Activated T-cell treated with anti-CD3 and anti-CD28 coated beads, Interleukin-2, amount 50 U/mL, for 72 hours (primary cell): ENCODE data around the gene KBTBD13. TPM values are rescaled to one million over a fixed set of nuclear protein-coding genes. Genes with fewer than 3 reads are reported as not detected.
A peak's percentile ranks its signal among the peaks of the same experiment; 100 is the strongest.

Source experiments
- ATAC-seq, 2 donors: fragments of 150-1000 bp; cut with Tn5 transposase; replicated peaks in 1 of 2; 2 replicates each; pipeline ENCODE4 v1.10.0; 2021; ENCODE audit warnings: moderate library complexity in 2 of 2, mild to moderate bottlenecking in 1 of 2
- DNase-seq, 2 donors: peaks; one replicate each; pipeline ENCODE4 v3.0.0; 2021 to 2022; ENCODE audit warnings: mixed read lengths in 1 of 2
- H3K27ac Mint-ChIP-seq: one replicate; pipeline ENCODE4 v1.8.0; 2022; ENCODE audit warnings: mild to moderate bottlenecking, moderate library complexity, mixed read lengths
- H3K27me3 Mint-ChIP-seq: one replicate; pipeline ENCODE4 v1.8.0; 2022; ENCODE audit warnings: low read depth, mixed read lengths
- H3K36me3 Mint-ChIP-seq, 2 donors: one replicate each; pipeline ENCODE4 v1.8.0; 2022; ENCODE audit warnings: mixed read lengths in 2 of 2, mild to moderate bottlenecking in 1 of 2; ENCODE audit not compliant: insufficient read depth in 2 of 2
- H3K4me1 Mint-ChIP-seq: one replicate; pipeline ENCODE4 v1.8.0; 2022; ENCODE audit warnings: low read depth, mixed read lengths
- H3K4me3 Mint-ChIP-seq, 2 donors: one replicate each; pipeline ENCODE4 v1.8.0; 2022; ENCODE audit warnings: mild to moderate bottlenecking in 2 of 2, mixed read lengths in 2 of 2, moderate library complexity in 2 of 2
- H3K9me3 Mint-ChIP-seq, 2 donors: one replicate each; pipeline ENCODE4 v1.8.0; 2022; ENCODE audit warnings: mixed read lengths in 2 of 2
- total RNA-seq, 2 donors: library from RNA; stranded (reverse); gene quantifications; one replicate each; pipeline ENCODE4 v1.2.3, GENCODE V29; 2022

KBTBD13 gene
- total RNA-seq, 2 donors from 2014 or later = not detected

GRCh38 chr15:65101411-65101890, 24.9 kb downstream of the KBTBD13 start:
- H3K36me3 Mint-ChIP-seq = peaks cover 3 to 7% of the 10 kb centered on the region in 2 donors
- peak; percentile 55 to 61 for DNase-seq
- H3K4me1 Mint-ChIP-seq = peaks cover 8% of the 10 kb centered on the region
- no peak for ATAC-seq
- H3K9me3 Mint-ChIP-seq = no peaks in the 10 kb centered on the region
- H3K27ac Mint-ChIP-seq = no peak overlapping the region
- no peak overlapping the region for H3K4me3 Mint-ChIP-seq
- no peaks in the 10 kb centered on the region for H3K27me3 Mint-ChIP-seq

- Mint-ChIP-seq H3K27me3 (no peaks in the 10 kb centered on the region), H3K9me3 (no peaks in the 10 kb centered on the region), H3K36me3 (peaks cover 3 to 7% of the 10 kb centered on the region in 2 donors), H3K27ac (no peak overlapping the region), H3K4me3 (no peak overlapping the region), H3K4me1 (peaks cover 8% of the 10 kb centered on the region)
- ATAC-seq (no peak), DNase-seq (no peak)
Measured at GRCh38 chr15:65101891-65102708, 25.6 kb downstream of the KBTBD13 start.

- DNase-seq (no peak), ATAC-seq (no peak)
- Mint-ChIP-seq H3K27ac (no peak overlapping the region), H3K4me3 (no peak overlapping the region), H3K36me3 (peaks cover 3 to 7% of the 10 kb centered on the region in 2 donors), H3K9me3 (no peaks in the 10 kb centered on the region), H3K27me3 (no peaks in the 10 kb centered on the region), H3K4me1 (peaks cover 8% of the 10 kb centered on the region)
Measured at GRCh38 chr15:65102912-65103311, 26.4 kb downstream of the KBTBD13 start.

- Mint-ChIP-seq H3K27me3 (no peaks in the 10 kb centered on the region), H3K27ac (no peak overlapping the region), H3K36me3 (peaks cover 3 to 9% of the 10 kb centered on the region in 2 donors), H3K4me1 (peaks cover 8% of the 10 kb centered on the region), H3K4me3 (no peak overlapping the region), H3K9me3 (no peaks in the 10 kb centered on the region)
- DNase-seq (no peak), ATAC-seq (no peak)
Measured at GRCh38 chr15:65105038-65105437, 28.5 kb downstream of the KBTBD13 start.

GRCh38 chr15:65106011-65106590, 29.6 kb downstream of the KBTBD13 start:
- DNase-seq (no peak), ATAC-seq (peak in 1 of 2 donors; percentile 19)
- Mint-ChIP-seq H3K27ac (peak overlapping the region; percentile 82), H3K4me1 (peaks cover 8% of the 10 kb centered on the region), H3K27me3 (no peaks in the 10 kb centered on the region), H3K9me3 (no peaks in the 10 kb centered on the region), H3K4me3 (no peak overlapping the region), H3K36me3 (peaks cover 3 to 9% of the 10 kb centered on the region in 2 donors)

GRCh38 chr15:65110676-65111292, 34.2 kb downstream of the KBTBD13 start:
- no peak for ATAC-seq
- H3K9me3 Mint-ChIP-seq = no peaks in the 10 kb centered on the region
- H3K27me3 Mint-ChIP-seq = no peaks in the 10 kb centered on the region
- H3K36me3 Mint-ChIP-seq = peaks cover 0 to 13% of the 10 kb centered on the region in 2 donors
- no peak overlapping the region for H3K4me3 Mint-ChIP-seq
- no peak overlapping the region for H3K27ac Mint-ChIP-seq
- DNase-seq = no peak
- H3K4me1 Mint-ChIP-seq = peaks cover 6% of the 10 kb centered on the region

GRCh38 chr15:65115086-65115485, 38.5 kb downstream of the KBTBD13 start, which contains the start of gene UBAP1L:
TSS of gene UBAP1L (minus strand) at chr15:65115200. CDS start at chr15:65106215, 8,985 bp downstream.
- Mint-ChIP-seq H3K9me3 (no peaks in the 10 kb centered on the region), H3K27ac (no peak within 1 kb of the TSS), H3K27me3 (no peaks in the 10 kb centered on the region), H3K36me3 (peaks cover 5 to 24% of the 10 kb centered on the region in 2 donors), H3K4me1 (no peaks in the 10 kb centered on the region), H3K4me3 (no peak within 1 kb of the TSS)
- no peak for ATAC-seq
- DNase-seq = no peak

GRCh38 chr15:65115542-65115941, 39.0 kb downstream of the KBTBD13 start:
- Mint-ChIP-seq H3K9me3 (no peaks in the 10 kb centered on the region), H3K36me3 (peaks cover 5 to 24% of the 10 kb centered on the region in 2 donors), H3K27me3 (no peaks in the 10 kb centered on the region), H3K4me3 (no peak overlapping the region), H3K4me1 (no peaks in the 10 kb centered on the region), H3K27ac (no peak overlapping the region)
- DNase-seq = no peak
- ATAC-seq = no peak

Other genes with a start within 250 kb of the KBTBD13 start
- gene PLEKHO2, start 234.8 kb upstream of the KBTBD13 start, total RNA-seq = 10 to 100 TPM; 14.3 to 15.3 TPM
- 1 to 10 TPM; 7.2 to 8.4 TPM for gene ANKDD1A, start 164.8 kb upstream of the KBTBD13 start, total RNA-seq
- gene SPG21, start 86.8 kb upstream of the KBTBD13 start, total RNA-seq = 10 to 100 TPM; 52.2 to 57.9 TPM
- gene MTFMT, start 47.1 kb upstream of the KBTBD13 start, total RNA-seq = 10 to 100 TPM; 12.9 to 18.2 TPM
- not detected for gene SLC51B, start 31.4 kb upstream of the KBTBD13 start, total RNA-seq
- not detected for gene RASL12, start 8.8 kb upstream of the KBTBD13 start, total RNA-seq
- gene UBAP1L, start 38.5 kb downstream of the KBTBD13 start, total RNA-seq = 1 to 10 TPM; 5.2 to 6.3 TPM
- 10 to 100 TPM; 47.4 to 49.0 TPM for gene PDCD7, start 57.1 kb downstream of the KBTBD13 start, total RNA-seq
- gene CLPX, start 108.6 kb downstream of the KBTBD13 start, total RNA-seq = 10 to 100 TPM; 61.9 to 64.5 TPM
- under 1 TPM in 1 of 2 donors, not detected in 1; 0.05 TPM for gene CILP, start 134.7 kb downstream of the KBTBD13 start, total RNA-seq
- gene PARP16, start 210.1 kb downstream of the KBTBD13 start, total RNA-seq = 10 to 100 TPM; 25.4 to 31.9 TPM
- gene RNU5A-1, start 219.3 kb downstream of the KBTBD13 start, total RNA-seq = not detected
- gene RNU5B-1, start 227.9 kb downstream of the KBTBD13 start, total RNA-seq = not detected